Thyroid gland (tissue), 4 donors: ENCODE results near the gene OR9K2. TPM values are rescaled to one million over a fixed set of nuclear protein-coding genes. Genes with fewer than 3 reads are reported as not detected.
A peak's percentile ranks its signal among the peaks of the same experiment; 100 is the strongest.
"Not testable (repeated sequence)": the region's sequence is repeated elsewhere in the genome, so short reads cannot be mapped to it uniquely, and the experiment has no call there.

Experiments
- DNase-seq, 2 donors: peaks; one replicate each; pipeline ENCODE4 v3.0.0-alpha.2; 2019
- H3K27ac ChIP-seq, 3 donors: fragments of 200-600 bp; sonication (generic); 1 replicate in 2 of 3; 2 replicates in 1 of 3; pipeline ENCODE4 v1.5.1; 2016 to 2019; ENCODE audit warnings: mild to moderate bottlenecking in 1 of 3, moderate library complexity in 1 of 3
- H3K27me3 ChIP-seq: fragments of 200-600 bp; sonication (generic); one replicate; pipeline ENCODE4 v1.5.1; 2019
- H3K36me3 ChIP-seq, 2 donors: fragments of 200-600 bp; sonication (generic); one replicate each; pipeline ENCODE4 v1.5.1; 2016 to 2019
- H3K4me1 ChIP-seq, 2 donors: fragments of 200-600 bp; sonication (generic); one replicate each; pipeline ENCODE4 v1.5.1; 2017 to 2019
- H3K4me3 ChIP-seq, 3 donors: fragments of 200-600 bp; sonication (generic); replicated peaks in 1 of 3; 1 replicate in 2 of 3; 2 replicates in 1 of 3; pipeline ENCODE4 v1.5.1; 2016; ENCODE audit warnings: mild to moderate bottlenecking in 1 of 3
- H3K9me3 ChIP-seq: fragments of 200-600 bp; sonication (generic); one replicate; pipeline ENCODE4 v1.5.1; 2017
- CTCF ChIP-seq, 6 experiments: fragments of 200-600 bp in 3 of 6; fragments of 450-650 bp in 3 of 6; sonication (generic) in 3 of 6; IDR thresholded peaks; one replicate each; pipeline ENCODE4 v1.5.1; 2016 to 2019; ENCODE audit warnings: antibody characterized with exemption in 6 of 6, mild to moderate bottlenecking in 2 of 6, inconsistent platforms in 1 of 6, moderate library complexity in 1 of 6
- POLR2A ChIP-seq, 2 donors: fragments of 450-650 bp; IDR thresholded peaks; one replicate each; pipeline ENCODE4 v1.6.1; 2017; ENCODE audit warnings: antibody characterized with exemption in 2 of 2, mild to moderate bottlenecking in 2 of 2, moderate library complexity in 1 of 2
- WGBS, 2 donors: methylation state at CpG; one replicate each; pipeline ENCODE4 v1.1.5; 2017; 5-methylcytosine and 5-hydroxymethylcytosine counted together
- intact Hi-C: fragments of 100-400 bp; cut with DNase I; formaldehyde crosslinking; loops from one replicate; pipeline ENCODE4 v1.15.1; 2023
- total RNA-seq, 4 donors: library from RNA; depleted of rRNA; stranded (reverse); fragments of >200 nt; gene quantifications; one replicate each; pipeline ENCODE4 v1.2.3, GENCODE V29; 2016

Gene OR9K2
- total RNA-seq, 4 donors from 2014 or later, result not detected

- TF ChIP-seq CTCF (IDR thresholded peaks at IDR 0.05) (peak in 5 of 6 experiments; percentile 20 to 72 (median 33)), POLR2A (IDR thresholded peaks at IDR 0.05) (no peak)
- Histone ChIP-seq H3K36me3 (no peaks in the 10 kb centered on the region), H3K27me3 (no peaks in the 10 kb centered on the region), H3K4me1 (no peaks in the 10 kb centered on the region), H3K27ac (no peak overlapping the region), H3K9me3 (no peaks in the 10 kb centered on the region), H3K4me3 (no peak overlapping the region)
- peak; percentile 11 to 28 for DNase-seq
- intact Hi-C loops, result no loop called here
- WGBS, 2 donors, result 42 to 45% methylated on average over 3 of the region's 3 CpGs
These were observed 16.7 kb downstream of the OR9K2 start for GRCh38 chr12:55142669-55143565.

- no peaks in the 10 kb centered on the region for H3K36me3 ChIP-seq
- no peak overlapping the region for H3K4me3 ChIP-seq
- no peak for TF ChIP-seq CTCF (IDR thresholded peaks at IDR 0.05)
- no peak for TF ChIP-seq POLR2A (IDR thresholded peaks at IDR 0.05)
- no peak for DNase-seq
- no peak overlapping the region for H3K27ac ChIP-seq
- H3K9me3 ChIP-seq, result no peaks in the 10 kb centered on the region
- no peaks in the 10 kb centered on the region for H3K27me3 ChIP-seq
- no peaks in the 10 kb centered on the region for H3K4me1 ChIP-seq
- 11 to 17% methylated on average over 1 of the region's 1 CpG for WGBS, 2 donors
- intact Hi-C loops, result no loop called here
These were observed 17.3 kb downstream of the OR9K2 start for GRCh38 chr12:55143566-55143870.

- intact Hi-C loops, H3K4me3 ChIP-seq, H3K27me3 ChIP-seq, H3K27ac ChIP-seq, H3K4me1 ChIP-seq, DNase-seq, H3K36me3 ChIP-seq, H3K9me3 ChIP-seq: not testable (repeated sequence)
- WGBS, 2 donors, result 88 to 90% methylated on average over 24 of the region's 24 CpGs
These were observed 40.9 kb downstream of the OR9K2 start for GRCh38 chr12:55167010-55167640.

GRCh38 chr12:55171445-55171844 is 45.2 kb downstream of the OR9K2 start:
- Histone ChIP-seq H3K36me3 (no peaks in the 10 kb centered on the region), H3K27ac (no peak overlapping the region), H3K4me1 (no peaks in the 10 kb centered on the region), H3K4me3 (no peak overlapping the region), H3K9me3 (no peaks in the 10 kb centered on the region), H3K27me3 (no peaks in the 10 kb centered on the region)
- DNase-seq, result no peak
- WGBS, 2 donors, result 94 to 96% methylated on average over 2 of the region's 2 CpGs
- no peak for TF ChIP-seq POLR2A (IDR thresholded peaks at IDR 0.05)
- no peak for TF ChIP-seq CTCF (IDR thresholded peaks at IDR 0.05)
- intact Hi-C loops, result no loop called here

GRCh38 chr12:55171846-55172245 is 45.6 kb downstream of the OR9K2 start:
- H3K4me3 ChIP-seq, intact Hi-C loops, H3K9me3 ChIP-seq, H3K27me3 ChIP-seq, H3K27ac ChIP-seq, H3K4me1 ChIP-seq, H3K36me3 ChIP-seq, DNase-seq: not testable (repeated sequence)
- 73 to 80% methylated on average over 2 of the region's 2 CpGs for WGBS, 2 donors

- H3K4me3 ChIP-seq, result no peak overlapping the region
- no peaks in the 10 kb centered on the region for H3K4me1 ChIP-seq
- no peak for DNase-seq
- no peak overlapping the region for H3K27ac ChIP-seq
- no peaks in the 10 kb centered on the region for H3K36me3 ChIP-seq
- H3K9me3 ChIP-seq, result no peaks in the 10 kb centered on the region
- TF ChIP-seq POLR2A (IDR thresholded peaks at IDR 0.05) (no peak), CTCF (IDR thresholded peaks at IDR 0.05) (no peak)
- intact Hi-C loops, result no loop called here
- H3K27me3 ChIP-seq, result no peaks in the 10 kb centered on the region
- WGBS, 2 donors, result 31 to 40% methylated on average over 1 of the region's 1 CpG
These were observed 46.5 kb downstream of the OR9K2 start for GRCh38 chr12:55172686-55173085.
